A549 treated with dexamethasone at 1 μM for 4 hours (cell line): ENCODE data around the gene TRIM77. TPM values are rescaled to one million over a fixed set of nuclear protein-coding genes. Genes with fewer than 3 reads are reported as not detected.

Source experiments
- total RNA-seq: library from RNA; stranded (reverse); fragments of 200-300 nt; extraction: Qiagen RNA extraction; gene quantifications from 5 replicates; pipeline ENCODE4 v1.2.3, GENCODE V29; 2022

The TRIM77 gene, protein sequence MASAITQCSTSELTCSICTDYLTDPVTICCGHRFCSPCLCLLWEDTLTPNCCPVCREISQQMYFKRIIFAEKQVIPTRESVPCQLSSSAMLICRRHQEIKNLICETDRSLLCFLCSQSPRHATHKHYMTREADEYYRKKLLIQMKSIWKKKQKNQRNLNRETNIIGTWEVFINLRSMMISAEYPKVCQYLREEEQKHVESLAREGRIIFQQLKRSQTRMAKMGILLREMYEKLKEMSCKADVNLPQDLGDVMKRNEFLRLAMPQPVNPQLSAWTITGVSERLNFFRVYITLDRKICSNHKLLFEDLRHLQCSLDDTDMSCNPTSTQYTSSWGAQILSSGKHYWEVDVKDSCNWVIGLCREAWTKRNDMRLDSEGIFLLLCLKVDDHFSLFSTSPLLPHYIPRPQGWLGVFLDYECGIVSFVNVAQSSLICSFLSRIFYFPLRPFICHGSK
- total RNA-seq, result not detected in 5 replicates

GRCh38 chr11:89709999-89710398 is at the start of gene TRIM77:
TRIM77 (plus strand) TSS chr11:89710299; CDS start chr11:89710299, 0 bp downstream.

Other genes with a start within 250 kb of the TRIM77 start
- 0.17 TPM in 1 of 5 replicates, not detected in the others for gene NOX4, start 218.9 kb upstream of the TRIM77 start, total RNA-seq
- 0.05 to 0.20 TPM (median 0.17 TPM) in 5 replicates for gene TRIM49, start 98.3 kb downstream of the TRIM77 start, total RNA-seq
- gene TRIM64B, start 168.2 kb downstream of the TRIM77 start, total RNA-seq, result not detected in 5 replicates
- gene TRIM49D1, start 211.9 kb downstream of the TRIM77 start, total RNA-seq, result 0.11 to 0.69 TPM (median 0.28 TPM) in 5 replicates
- 0.16 to 0.72 TPM (median 0.34 TPM) in 5 replicates for gene TRIM49D2, start 213.8 kb downstream of the TRIM77 start, total RNA-seq